ENCODE results near the gene SNRPA. TPM values are rescaled to one million over a fixed set of nuclear protein-coding genes. Genes with fewer than 3 reads are reported as not detected.
A peak's percentile ranks its signal among the peaks of the same experiment; 100 is the strongest.

The SNRPA gene
- total RNA-seq, 1 experiment from 2014 or later: 225 TPM

DNA sequence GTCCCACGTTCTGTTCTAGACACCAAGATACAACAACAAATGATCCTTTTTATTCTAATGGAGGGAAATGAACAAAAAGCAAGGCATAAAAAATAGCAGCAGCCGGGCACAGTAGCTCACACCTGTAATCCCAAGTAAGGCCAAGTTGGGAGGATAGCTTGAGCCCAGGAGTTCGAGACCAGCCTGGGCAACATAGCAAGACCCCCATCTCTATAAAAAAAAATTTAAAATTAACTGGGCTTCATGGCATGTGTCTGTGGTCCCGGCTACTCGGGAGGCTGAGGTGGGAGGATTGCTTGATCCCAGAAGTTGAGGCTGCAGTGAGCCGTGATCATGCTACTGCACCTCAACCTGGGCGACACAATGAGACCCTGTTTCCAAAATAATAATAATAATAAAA lies 25.4 kb downstream of the SNRPA start:
- Histone ChIP-seq H3K9ac (ENCODE audit: extremely low read depth, insufficient read length, low read length) (no peak overlapping the region), H2BK20ac (ENCODE audit: low read depth, low read length, poor library complexity, severe bottlenecking) (no peak overlapping the region), H2AK5ac (ENCODE audit: insufficient read length, low read length) (no peak overlapping the region), H4K5ac (ENCODE audit: insufficient read length, low read depth, low read length) (no peak overlapping the region), H2BK12ac (ENCODE audit: insufficient read length, low read depth, low read length) (no peak overlapping the region), H2BK15ac (ENCODE audit: low read depth, low read length) (no peak overlapping the region), H3K27me3 (ENCODE audit: insufficient read depth, low read length) (no peaks in the 10 kb centered on the region), H3K27ac (ENCODE audit: insufficient read length, low read depth, low read length) (no peak overlapping the region), H2BK5ac (ENCODE audit: insufficient read length, low read length) (no peak overlapping the region), H2BK120ac (ENCODE audit: low read depth, low read length, poor library complexity, severe bottlenecking) (no peak overlapping the region), H3K4me1 (ENCODE audit: insufficient read depth, low read length) (0 out of 2 replicates have a peak, but pooled peaks cover 2% of the 10 kb centered on the region), H4K8ac (replicated peaks; ENCODE audit: insufficient read length, low read depth, low read length) (no peak overlapping the region), H4K20me1 (ENCODE audit: control insufficient read depth, insufficient read depth, insufficient read length) (no peaks in the 10 kb centered on the region), H2AFZ (ENCODE audit: low read length) (no peak overlapping the region), H3K79me1 (ENCODE audit: insufficient read depth, low read depth, low read length, poor library complexity, severe bottlenecking) (no peaks in the 10 kb centered on the region), H3K18ac (ENCODE audit: insufficient read length, low read depth, low read length) (no peak overlapping the region), H3K56ac (ENCODE audit: insufficient read length, low read depth, low read length) (no peak overlapping the region), H3K9me3 (ENCODE audit: control insufficient read depth, low read depth, low read length) (no peaks in the 10 kb centered on the region), H3K23me2 (ENCODE audit: insufficient read length, low read depth, low read length, poor library complexity, severe bottlenecking) (peaks cover 4% of the 10 kb centered on the region), H3K4ac (ENCODE audit: low read depth, low read length) (no peak overlapping the region), H3K14ac (ENCODE audit: insufficient read depth, low read length) (no peak overlapping the region), H3K23ac (ENCODE audit: insufficient read length, low read depth, low read length) (no peak overlapping the region), H3K79me2 (ENCODE audit: insufficient read depth, low read length) (no peaks in the 10 kb centered on the region), H3T11ph (ENCODE audit: low read length) (no peak overlapping the region), H4K91ac (ENCODE audit: insufficient read length, low read depth, low read length) (no peak overlapping the region), H3K4me2 (ENCODE audit: insufficient read depth, insufficient read length, low read length) (peak overlapping the region; percentile 80)
- Mint-ChIP-seq H3K27ac (peak overlapping the region in 2 of 3 experiments; percentile 68 to 100; a peak in 2 of 7 replicates), H3K4me3 (peak overlapping the region in 1 of 2 experiments; percentile 55; a peak in 1 of 5 replicates), H3K36me3 (ENCODE audit: insufficient read depth in 1 of 3, low read depth in 3 of 3) (peaks cover 3 to 6% (median 4%) of the 10 kb centered on the region in 3 experiments; a peak in 5 of 7 replicates), H3K27me3 (ENCODE audit: low read depth) (no peaks in the 10 kb centered on the region), H3K9me3 (peaks cover 0 to 2% of the 10 kb centered on the region in 2 experiments; a peak in 3 of 5 replicates), H3K4me1 (peaks cover 23 to 33% of the 10 kb centered on the region in 2 experiments)
- no peak for TF ChIP-seq CTCF (conservative IDR thresholded peaks at IDR 0.05)
- no CpG with 5 or more reads among the region's 7 CpGs for WGBS (ENCODE audit: extremely low coverage, insufficient read length, low lambda C conversion rate)
- no peak for DNase-seq
